ENCODE results near the gene COL6A1. TPM values are rescaled to one million over a fixed set of nuclear protein-coding genes. Genes with fewer than 3 reads are reported as not detected.

COL6A1 gene
- total and polyA plus RNA-seq, 2 donors (not counting 1 experiment from before 2014, with no cell fraction given): 645 to 1,137 TPM

- no peak for DNase-seq (ENCODE audit: low read depth in 2 of 2)
- no peaks in the 10 kb centered on the region for H3K9me3 ChIP-seq (ENCODE audit: control insufficient read depth, insufficient read depth, low read depth, low read length)
- H2AFZ ChIP-seq (ENCODE audit: low read length): no peak overlapping the region
- no peak overlapping the region for H3K27ac ChIP-seq (ENCODE audit: insufficient read depth, low read length)
- H3K27me3 ChIP-seq (ENCODE audit: control insufficient read depth, insufficient read depth, low read length): no peaks in the 10 kb centered on the region
- H3K36me3 ChIP-seq (ENCODE audit: control insufficient read depth, insufficient read depth, low read length): no peaks in the 10 kb centered on the region
- no peak overlapping the region for H3K4me3 ChIP-seq (replicated peaks in 1 of 4; ENCODE audit: control extremely low read depth in 1 of 4, insufficient read depth in 1 of 4, low read depth in 3 of 4, low read length in 4 of 4)
- TF ChIP-seq CTCF (conservative IDR thresholded peaks at IDR 0.05 in 1 of 2, IDR thresholded peaks at IDR 0.05 in 1 of 2; ENCODE audit: low read depth in 1 of 2, low read length in 2 of 2): no peak
- no peak for TF ChIP-seq EZH2 (IDR thresholded peaks at IDR 0.05; ENCODE audit: low read length, missing control alignments)
- peaks cover 20% of the 10 kb centered on the region for H3K4me1 ChIP-seq (ENCODE audit: control insufficient read depth, extremely low read depth, insufficient read depth, low read length)
- no peak overlapping the region for H3K9ac ChIP-seq (ENCODE audit: insufficient read depth, low read length)
- no peaks in the 10 kb centered on the region for H3K79me2 ChIP-seq (ENCODE audit: control insufficient read depth, insufficient read depth, low read length)
- H3K4me2 ChIP-seq (ENCODE audit: extremely low read depth, insufficient read depth, low read length): no peak overlapping the region
- H4K20me1 ChIP-seq (ENCODE audit: control insufficient read depth, extremely low read depth, insufficient read depth, low read length): no peaks in the 10 kb centered on the region
Measured at GRCh38 chr21:46032100-46032499, 50.5 kb downstream of the COL6A1 start.

GRCh38 chr21:46033410-46034400 is 52.1 kb downstream of the COL6A1 start:
- H3K4me1 ChIP-seq (ENCODE audit: control insufficient read depth, extremely low read depth, insufficient read depth, low read length): peaks cover 13% of the 10 kb centered on the region
- H3K9me3 ChIP-seq (ENCODE audit: control insufficient read depth, insufficient read depth, low read depth, low read length): no peaks in the 10 kb centered on the region
- no peaks in the 10 kb centered on the region for H3K27me3 ChIP-seq (ENCODE audit: control insufficient read depth, insufficient read depth, low read length)
- H2AFZ ChIP-seq (ENCODE audit: low read length): no peak overlapping the region
- H3K9ac ChIP-seq (ENCODE audit: insufficient read depth, low read length): no peak overlapping the region
- H3K4me2 ChIP-seq (ENCODE audit: extremely low read depth, insufficient read depth, low read length): peak overlapping the region; percentile 11
- no peak overlapping the region for H3K4me3 ChIP-seq (replicated peaks in 1 of 4; ENCODE audit: control extremely low read depth in 1 of 4, insufficient read depth in 1 of 4, low read depth in 3 of 4, low read length in 4 of 4)
- DNase-seq (ENCODE audit: low read depth in 2 of 2): peak in 1 of 2 donors; percentile 45
- H4K20me1 ChIP-seq (ENCODE audit: control insufficient read depth, extremely low read depth, insufficient read depth, low read length): no peaks in the 10 kb centered on the region
- H3K36me3 ChIP-seq (ENCODE audit: control insufficient read depth, insufficient read depth, low read length): no peaks in the 10 kb centered on the region
- no peak overlapping the region for H3K27ac ChIP-seq (ENCODE audit: insufficient read depth, low read length)
- TF ChIP-seq CTCF (conservative IDR thresholded peaks at IDR 0.05 in 1 of 2, IDR thresholded peaks at IDR 0.05 in 1 of 2; ENCODE audit: low read depth in 1 of 2, low read length in 2 of 2) (no peak), EZH2 (IDR thresholded peaks at IDR 0.05; ENCODE audit: low read length, missing control alignments) (no peak)
- no peaks in the 10 kb centered on the region for H3K79me2 ChIP-seq (ENCODE audit: control insufficient read depth, insufficient read depth, low read length)

GRCh38 chr21:46035809-46036695 is 54.5 kb downstream of the COL6A1 start:
- Histone ChIP-seq H3K9ac (ENCODE audit: insufficient read depth, low read length) (peak overlapping the region; percentile 62), H3K4me2 (ENCODE audit: extremely low read depth, insufficient read depth, low read length) (no peak overlapping the region), H3K36me3 (ENCODE audit: control insufficient read depth, insufficient read depth, low read length) (no peaks in the 10 kb centered on the region), H3K27ac (ENCODE audit: insufficient read depth, low read length) (peak overlapping the region; percentile 81), H3K9me3 (ENCODE audit: control insufficient read depth, insufficient read depth, low read depth, low read length) (no peaks in the 10 kb centered on the region), H3K27me3 (ENCODE audit: control insufficient read depth, insufficient read depth, low read length) (no peaks in the 10 kb centered on the region), H3K4me3 (replicated peaks in 1 of 4; ENCODE audit: control extremely low read depth in 1 of 4, insufficient read depth in 1 of 4, low read depth in 3 of 4, low read length in 4 of 4) (no peak overlapping the region), H4K20me1 (ENCODE audit: control insufficient read depth, extremely low read depth, insufficient read depth, low read length) (no peaks in the 10 kb centered on the region), H3K79me2 (ENCODE audit: control insufficient read depth, insufficient read depth, low read length) (no peaks in the 10 kb centered on the region), H2AFZ (ENCODE audit: low read length) (peak overlapping the region; percentile 8), H3K4me1 (ENCODE audit: control insufficient read depth, extremely low read depth, insufficient read depth, low read length) (peaks cover 14% of the 10 kb centered on the region)
- no peak for TF ChIP-seq CTCF (conservative IDR thresholded peaks at IDR 0.05 in 1 of 2, IDR thresholded peaks at IDR 0.05 in 1 of 2; ENCODE audit: low read depth in 1 of 2, low read length in 2 of 2)
- no peak for TF ChIP-seq EZH2 (IDR thresholded peaks at IDR 0.05; ENCODE audit: low read length, missing control alignments)
- DNase-seq (ENCODE audit: low read depth in 2 of 2): peak; percentile 83 to 92
